CD8-positive, alpha-beta memory T cell (primary cell): ENCODE data around the gene CES5A. TPM values are rescaled to one million over a fixed set of nuclear protein-coding genes. Genes with fewer than 3 reads are reported as not detected.

Experiments
- CTCF ChIA-PET: fragments of 350-600 bp; sonication (Branson Sonifier 250); formaldehyde crosslinking; loops from one replicate; lab custom pipeline; 2021; ENCODE audit warnings: antibody characterized with exemption; lab: Charles Lee
- POLR2A ChIA-PET: fragments of 350-600 bp; sonication (Branson Sonifier 250); formaldehyde crosslinking; loops from one replicate; lab custom pipeline; 2021; ENCODE audit warnings: antibody characterized with exemption; lab: Charles Lee
- DNase-seq, 5 donors: peaks; one replicate each; pipeline versions ENCODE4 v3.0.0 to v3.0.0-alpha.2; 2020 to 2022; ENCODE audit warnings: mixed read lengths in 1 of 5
- H3K27ac ChIP-seq: one replicate; pipeline ENCODE4 v1.7.0; 2013; ENCODE audit warnings: low read depth, mild to moderate bottlenecking, low read length, moderate library complexity
- H3K27me3 ChIP-seq: 2 replicates; pipeline ENCODE4 v1.7.0; 2013; ENCODE audit warnings: low read length, mild to moderate bottlenecking; ENCODE audit not compliant: insufficient read depth, poor library complexity, severe bottlenecking
- H3K36me3 ChIP-seq: 2 replicates; pipeline ENCODE4 v1.7.0; 2013; ENCODE audit warnings: mild to moderate bottlenecking, low read length, moderate library complexity; ENCODE audit not compliant: insufficient read depth
- H3K4me1 ChIP-seq: 2 replicates; pipeline ENCODE4 v1.7.0; 2013; ENCODE audit warnings: mild to moderate bottlenecking, low read length, moderate library complexity; ENCODE audit not compliant: insufficient read depth
- H3K4me3 ChIP-seq: 2 replicates; pipeline ENCODE4 v1.7.0; 2013; ENCODE audit warnings: mild to moderate bottlenecking, low read length
- H3K9me3 ChIP-seq: 2 replicates; pipeline ENCODE4 v1.7.0; 2013; ENCODE audit warnings: mild to moderate bottlenecking, low read length
- H3K27ac Mint-ChIP-seq, 8 donors: one replicate each; pipeline ENCODE4 v1.8.0; 2020 to 2021; ENCODE audit warnings: mixed read lengths in 8 of 8, mild to moderate bottlenecking in 6 of 8, inconsistent platforms in 3 of 8, moderate library complexity in 3 of 8
- H3K27me3 Mint-ChIP-seq, 2 donors: one replicate each; pipeline ENCODE4 v1.8.0; 2020 to 2021; ENCODE audit warnings: mixed read lengths in 2 of 2, mild to moderate bottlenecking in 1 of 2, moderate library complexity in 1 of 2
- H3K36me3 Mint-ChIP-seq, 3 donors: one replicate each; pipeline ENCODE4 v1.8.0; 2020 to 2021; ENCODE audit warnings: mixed read lengths in 3 of 3, inconsistent platforms in 1 of 3, mild to moderate bottlenecking in 1 of 3
- H3K4me1 Mint-ChIP-seq, 3 donors: one replicate each; pipeline ENCODE4 v1.8.0; 2020 to 2021; ENCODE audit warnings: mixed read lengths in 3 of 3, inconsistent platforms in 1 of 3, mild to moderate bottlenecking in 1 of 3
- H3K4me3 Mint-ChIP-seq, 7 donors: one replicate each; pipeline ENCODE4 v1.8.0; 2020 to 2021; ENCODE audit warnings: mixed read lengths in 7 of 7, mild to moderate bottlenecking in 6 of 7, moderate library complexity in 4 of 7, inconsistent platforms in 2 of 7
- H3K9me3 Mint-ChIP-seq, 5 donors: one replicate each; pipeline ENCODE4 v1.8.0; 2020 to 2022; ENCODE audit warnings: mixed read lengths in 5 of 5, mild to moderate bottlenecking in 3 of 5, moderate library complexity in 2 of 5, inconsistent platforms in 1 of 5
- polyA plus RNA-seq: library from polyadenylated mRNA; unstranded; fragments of 300-500 nt; fragmentation: Illumina TruSeq; gene quantifications from one replicate; pipeline ENCODE4 v1.2.3, GENCODE V29; 2021
- total RNA-seq, 2 experiments: library from RNA; stranded (reverse); gene quantifications; one replicate each; pipeline ENCODE4 v1.2.3, GENCODE V29; 2021

CES5A gene
- total and polyA plus RNA-seq, 3 experiments from 2014 or later, result not detected

GRCh38 chr16:55899857-55900256, 24.7 kb upstream of the CES5A start:
- Mint-ChIP-seq H3K9me3 (peaks cover 6 to 34% (median 20%) of the 10 kb centered on the region in 5 donors), H3K27me3 (peaks cover 13 to 30% of the 10 kb centered on the region in 2 donors), H3K27ac (no peak overlapping the region), H3K4me3 (no peak overlapping the region), H3K4me1 (no peaks in the 10 kb centered on the region), H3K36me3 (no peaks in the 10 kb centered on the region)
- no peaks in the 10 kb centered on the region for H3K36me3 ChIP-seq
- H3K4me1 ChIP-seq, result no peaks in the 10 kb centered on the region
- no peaks in the 10 kb centered on the region for H3K9me3 ChIP-seq
- H3K27ac ChIP-seq, result no peak overlapping the region
- DNase-seq, result no peak
- no peaks in the 10 kb centered on the region for H3K27me3 ChIP-seq
- H3K4me3 ChIP-seq, result no peak overlapping the region
- CTCF ChIA-PET, result no interaction called here
- POLR2A ChIA-PET, result no interaction called here

- Histone ChIP-seq H3K4me1 (no peaks in the 10 kb centered on the region), H3K27me3 (no peaks in the 10 kb centered on the region), H3K9me3 (no peaks in the 10 kb centered on the region), H3K27ac (no peak overlapping the region), H3K4me3 (no peak overlapping the region), H3K36me3 (no peaks in the 10 kb centered on the region)
- Mint-ChIP-seq H3K4me1 (no peaks in the 10 kb centered on the region), H3K27ac (no peak overlapping the region), H3K27me3 (peaks cover 11 to 26% of the 10 kb centered on the region in 2 donors), H3K4me3 (no peak overlapping the region), H3K9me3 (peaks cover 6 to 26% (median 15%) of the 10 kb centered on the region in 5 donors), H3K36me3 (peaks cover 0 to under 1% (median 0%) of the 10 kb centered on the region in 3 donors)
- no peak for DNase-seq
- CTCF ChIA-PET, result no interaction called here
- POLR2A ChIA-PET, result no interaction called here
Measured at GRCh38 chr16:55898592-55898991, 23.4 kb upstream of the CES5A start.

GRCh38 chr16:55892821-55893220, 17.6 kb upstream of the CES5A start:
- H3K4me3 ChIP-seq, result no peak overlapping the region
- no peaks in the 10 kb centered on the region for H3K27me3 ChIP-seq
- H3K9me3 Mint-ChIP-seq, result peaks cover 16 to 52% (median 35%) of the 10 kb centered on the region in 5 donors
- peaks cover 0 to 14% (median 0%) of the 10 kb centered on the region in 3 donors for H3K36me3 Mint-ChIP-seq
- no peaks in the 10 kb centered on the region for H3K4me1 ChIP-seq
- no peak overlapping the region for H3K27ac ChIP-seq
- peaks cover 10 to 21% of the 10 kb centered on the region in 2 donors for H3K27me3 Mint-ChIP-seq
- no peak overlapping the region for H3K4me3 Mint-ChIP-seq
- H3K27ac Mint-ChIP-seq, result no peak overlapping the region
- POLR2A ChIA-PET, result no interaction called here
- no peaks in the 10 kb centered on the region for H3K9me3 ChIP-seq
- H3K4me1 Mint-ChIP-seq, result no peaks in the 10 kb centered on the region
- DNase-seq, result no peak
- CTCF ChIA-PET, result no interaction called here
- H3K36me3 ChIP-seq, result no peaks in the 10 kb centered on the region

- Mint-ChIP-seq H3K27ac (no peak overlapping the region), H3K4me3 (no peak overlapping the region), H3K36me3 (peaks cover 0 to 14% (median 0%) of the 10 kb centered on the region in 3 donors), H3K27me3 (peaks cover 17 to 37% of the 10 kb centered on the region in 2 donors), H3K9me3 (peaks cover 14 to 39% (median 32%) of the 10 kb centered on the region in 5 donors), H3K4me1 (no peaks in the 10 kb centered on the region)
- Histone ChIP-seq H3K27ac (no peak overlapping the region), H3K27me3 (no peaks in the 10 kb centered on the region), H3K4me1 (no peaks in the 10 kb centered on the region), H3K9me3 (no peaks in the 10 kb centered on the region), H3K4me3 (no peak overlapping the region), H3K36me3 (no peaks in the 10 kb centered on the region)
- POLR2A ChIA-PET, result no interaction called here
- no peak for DNase-seq
- CTCF ChIA-PET, result no interaction called here
Measured at GRCh38 chr16:55889518-55889917, 14.3 kb upstream of the CES5A start.

GRCh38 chr16:55888546-55888945, 13.4 kb upstream of the CES5A start:
- ChIA-PET CTCF (no interaction called here), POLR2A (no interaction called here)
- Mint-ChIP-seq H3K36me3 (peaks cover 0 to 13% (median 0%) of the 10 kb centered on the region in 3 donors), H3K4me1 (no peaks in the 10 kb centered on the region), H3K27ac (no peak overlapping the region), H3K27me3 (peaks cover 20 to 42% of the 10 kb centered on the region in 2 donors), H3K9me3 (peaks cover 14 to 38% (median 31%) of the 10 kb centered on the region in 5 donors), H3K4me3 (no peak overlapping the region)
- no peaks in the 10 kb centered on the region for H3K36me3 ChIP-seq
- H3K4me3 ChIP-seq, result no peak overlapping the region
- no peaks in the 10 kb centered on the region for H3K4me1 ChIP-seq
- H3K27ac ChIP-seq, result no peak overlapping the region
- H3K27me3 ChIP-seq, result no peaks in the 10 kb centered on the region
- no peak for DNase-seq
- no peaks in the 10 kb centered on the region for H3K9me3 ChIP-seq

- Mint-ChIP-seq H3K27me3 (peaks cover 6 to 18% of the 10 kb centered on the region in 2 donors), H3K9me3 (peaks cover 0 to 2% (median 0%) of the 10 kb centered on the region in 5 donors), H3K4me3 (no peak overlapping the region), H3K4me1 (no peaks in the 10 kb centered on the region), H3K27ac (peak overlapping the region in 1 of 8 donors; percentile 64), H3K36me3 (no peaks in the 10 kb centered on the region)
- H3K27ac ChIP-seq, result no peak overlapping the region
- H3K27me3 ChIP-seq, result no peaks in the 10 kb centered on the region
- H3K4me3 ChIP-seq, result no peak overlapping the region
- H3K4me1 ChIP-seq, result no peaks in the 10 kb centered on the region
- H3K9me3 ChIP-seq, result no peaks in the 10 kb centered on the region
- POLR2A ChIA-PET, result no interaction called here
- no peaks in the 10 kb centered on the region for H3K36me3 ChIP-seq
- DNase-seq, result no peak
- CTCF ChIA-PET, result no interaction called here
Measured at GRCh38 chr16:55876854-55877253, 1.7 kb upstream of the CES5A start.

GRCh38 chr16:55873122-55873521, 2.1 kb downstream of the CES5A start:
- ChIA-PET CTCF (no interaction called here), POLR2A (no interaction called here)
- H3K4me1 Mint-ChIP-seq, result no peaks in the 10 kb centered on the region
- no peak for DNase-seq
- H3K27me3 ChIP-seq, result no peaks in the 10 kb centered on the region
- peaks cover 10 to 23% of the 10 kb centered on the region in 2 donors for H3K27me3 Mint-ChIP-seq
- H3K9me3 ChIP-seq, result no peaks in the 10 kb centered on the region
- no peak overlapping the region for H3K27ac Mint-ChIP-seq
- no peak overlapping the region for H3K4me3 ChIP-seq
- H3K36me3 Mint-ChIP-seq, result no peaks in the 10 kb centered on the region
- H3K4me1 ChIP-seq, result no peaks in the 10 kb centered on the region
- no peaks in the 10 kb centered on the region for H3K9me3 Mint-ChIP-seq
- no peaks in the 10 kb centered on the region for H3K36me3 ChIP-seq
- no peak overlapping the region for H3K4me3 Mint-ChIP-seq
- no peak overlapping the region for H3K27ac ChIP-seq

GRCh38 chr16:55872130-55872529, 3.0 kb downstream of the CES5A start:
- ChIA-PET CTCF (no interaction called here), POLR2A (no interaction called here)
- Mint-ChIP-seq H3K27ac (no peak overlapping the region), H3K4me3 (no peak overlapping the region), H3K9me3 (no peaks in the 10 kb centered on the region), H3K27me3 (peaks cover 8 to 23% of the 10 kb centered on the region in 2 donors), H3K36me3 (no peaks in the 10 kb centered on the region), H3K4me1 (no peaks in the 10 kb centered on the region)
- no peak overlapping the region for H3K27ac ChIP-seq
- H3K27me3 ChIP-seq, result no peaks in the 10 kb centered on the region
- no peaks in the 10 kb centered on the region for H3K36me3 ChIP-seq
- H3K4me1 ChIP-seq, result no peaks in the 10 kb centered on the region
- H3K4me3 ChIP-seq, result no peak overlapping the region
- no peaks in the 10 kb centered on the region for H3K9me3 ChIP-seq
- DNase-seq, result no peak
